ENCODE results near the gene HID1.
"Not testable (repeated sequence)": the region's sequence is repeated elsewhere in the genome, so short reads cannot be mapped to it uniquely, and the experiment has no call there.

DNA sequence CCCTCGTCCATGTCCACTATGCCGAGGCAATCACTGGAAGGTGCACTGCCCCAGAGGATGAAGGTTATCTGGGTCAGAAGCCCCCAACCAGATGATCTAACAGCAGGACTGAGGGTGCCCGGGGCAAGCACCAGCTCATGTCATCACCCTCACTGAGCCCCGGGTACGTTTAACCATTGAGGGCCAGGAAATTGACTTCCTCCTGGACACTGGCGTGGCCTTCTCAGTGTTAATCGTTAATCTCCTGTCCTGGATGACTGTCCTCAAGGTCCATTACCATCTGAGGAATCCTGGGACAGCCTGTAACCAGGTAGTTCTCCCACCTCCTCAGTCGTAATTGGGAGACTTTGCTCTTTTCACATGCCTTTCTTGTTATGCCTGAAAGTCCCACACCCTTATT, 61.1 kb downstream of the HID1 start:
- TF ChIP-seq YY1 (IDR thresholded peaks at IDR 0.05; ENCODE audit: insufficient read depth, insufficient read length); SUZ12 (IDR thresholded peaks at IDR 0.05; ENCODE audit: extremely low read depth, insufficient read depth, insufficient read length): not testable (repeated sequence)
